Heart left ventricle (tissue), 16 donors: ENCODE measurements around the gene ASCC2. TPM values are rescaled to one million over a fixed set of nuclear protein-coding genes. Genes with fewer than 3 reads are reported as not detected.

Experiments
- ATAC-seq, 4 donors: fragments of 200-7000 bp; cut with Tn5 transposase; one replicate each; pipeline ENCODE4 v1.9.1; 2020 to 2022; ENCODE audit warnings: moderate library complexity in 4 of 4, mild to moderate bottlenecking in 3 of 4, moderate number of reproducible peaks in 1 of 4
- DNase-seq, 5 donors: peaks; one replicate each; pipeline ENCODE4 v3.0.0-alpha.2; 2020
- H3K27ac ChIP-seq, 12 donors: fragments of 200-600 bp; sonication (generic) in 4 of 12; one replicate each; pipeline versions ENCODE4 v1.5.0 to v1.8.0; 2016 to 2022; ENCODE audit warnings: mild to moderate bottlenecking in 2 of 12
- H3K27me3 ChIP-seq, 9 donors: fragments of 200-600 bp; sonication (generic) in 2 of 9; one replicate each; pipeline versions ENCODE4 v1.5.1 to v1.8.0; 2016 to 2022; ENCODE audit warnings: mild to moderate bottlenecking in 3 of 9
- H3K36me3 ChIP-seq, 9 donors: fragments of 200-600 bp; sonication (generic) in 2 of 9; one replicate each; pipeline versions ENCODE4 v1.5.0 to v1.8.0; 2018 to 2022; ENCODE audit warnings: mild to moderate bottlenecking in 2 of 9
- H3K4me1 ChIP-seq, 12 donors: fragments of 200-600 bp; sonication (generic) in 4 of 12; one replicate each; pipeline versions ENCODE4 v1.5.0 to v1.8.0; 2016 to 2022; ENCODE audit warnings: mild to moderate bottlenecking in 3 of 12
- H3K4me3 ChIP-seq, 12 donors: fragments of 200-600 bp; sonication (generic) in 4 of 12; one replicate each; pipeline versions ENCODE4 v1.5.0 to v1.8.0; 2017 to 2022; ENCODE audit warnings: mild to moderate bottlenecking in 9 of 12, moderate library complexity in 4 of 12
- H3K9me3 ChIP-seq, 12 donors: fragments of 200-600 bp; sonication (generic) in 4 of 12; one replicate each; pipeline versions ENCODE4 v1.5.0 to v1.8.0; 2016 to 2022; ENCODE audit warnings: mild to moderate bottlenecking in 1 of 12
- POLR2A ChIP-seq, 2 donors: fragments of 450-650 bp; IDR thresholded peaks; one replicate each; pipeline ENCODE4 v1.6.1; 2017; ENCODE audit warnings: antibody characterized with exemption in 2 of 2, mild to moderate bottlenecking in 2 of 2, moderate library complexity in 2 of 2
- WGBS, 4 donors: extraction: QIAGEN DNeasy Blood & Tissue Kit in 2 of 4; methylation state at CpG; one replicate each; pipeline versions ENCODE4 v1.1.5 to v1.1.7; 2013 to 2018; 5-methylcytosine and 5-hydroxymethylcytosine counted together
- intact Hi-C, 10 donors: fragments of 100-400 bp; cut with DNase I; formaldehyde crosslinking; loops; one replicate each; pipeline versions ENCODE4 v1.11.1 to v1.14.2; 2022
- polyA plus RNA-seq, 2 donors: library from polyadenylated mRNA; stranded (reverse); fragments of 200-250 nt; gene quantifications; one replicate each; pipeline ENCODE4 v1.2.3, GENCODE V29; 2013
- total RNA-seq, 9 donors: library from RNA; depleted of rRNA in 2 of 9; stranded (reverse); fragments of >200 nt in 2 of 9; fragmentation: NEBNext Ultra II Directional in 3 of 9; extraction: Animal tissue kit (Norgen Biotek cat#: 25700) in 3 of 9; gene quantifications; one replicate each; pipeline versions ENCODE4 v1.1.0 to v1.2.4, GENCODE V29; 2016 to 2023
- TF ChIP-seq, protein P1 (sequence below), 12 donors: fragments of 200-600 bp; sonication (generic) in 4 of 12; IDR thresholded peaks; one replicate each; pipeline versions ENCODE4 v1.5.0 to v1.8.0; 2018 to 2022; ENCODE audit warnings: antibody characterized with exemption in 12 of 12, mild to moderate bottlenecking in 5 of 12
- donor health status: ischemic (EF 13 %, LVEDD 7.1; RV severe dilation, severe dysfunction).
- donor health status: healthy with polysubstance abuse.
- donor health status: DM: no; HTN: yes; CAD: no.
- donor health status: DM: no; HTN: no; CAD: no.
- donor health status: ischemic (EF 25% LVEDD 6.9; RV normal size, moderate dysfunction).
- donor health status: ischemic (EF 25% LVEDD 5.7; RV mildly dilated, moderate dysfunction).
- donor health status: healthy.
- donor health status: DM: yes; HTN: yes; CAD: no.
- donor health status: ischemic (EF 35%, LVEDD 5.7; RV mildly dilated, moderate dysfunction).
- donor health status: nonischemic (EF 11% LVEDD 7.7; RV severe dilation, severe dysfunction).
- donor health status: DM: yes; HTN: yes; CAD: no.
- donor health status: PGD.
- donor health status: ischemic (EF 29% LVEDD 5.4; RV normal size, mild dysfunction).
- donor health status: nonischemic (EF 23%, LVEDD 6.1; RV moderate dilation, normal function).

Gene ASCC2
- total and polyA plus RNA-seq, 11 donors: 23.6 to 77.1 (median 36.7) TPM

DNA sequence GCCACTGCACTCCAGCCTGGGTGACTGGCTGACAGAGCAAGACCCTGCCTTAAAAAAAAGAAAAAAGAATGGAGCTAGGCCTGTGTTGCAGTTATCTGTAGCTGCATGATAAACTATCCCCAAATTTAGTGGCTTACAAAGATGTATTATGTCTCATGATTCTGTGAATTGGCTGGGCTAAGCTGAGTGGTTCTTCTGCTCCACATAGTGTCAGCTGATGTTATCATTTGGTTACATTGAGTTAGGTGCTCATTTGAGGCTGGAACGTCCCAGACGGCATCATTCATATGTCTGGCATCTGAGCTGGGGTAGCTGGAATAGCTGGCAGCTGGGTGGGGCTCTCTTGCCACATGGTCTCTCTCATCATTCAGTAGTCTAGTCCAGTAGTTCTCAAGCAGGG lies 8.2 kb upstream of the ASCC2 start:
- WGBS, 4 donors: 91 to 96% (median 94%) methylated on average over 2 of the region's 2 CpGs
- H3K4me3 ChIP-seq: no peak overlapping the region
- ATAC-seq (no peak), DNase-seq (no peak)
- peaks cover 0 to 11% (median 0%) of the 10 kb centered on the region in 12 donors for H3K9me3 ChIP-seq
- no peaks in the 10 kb centered on the region for H3K27me3 ChIP-seq
- H3K4me1 ChIP-seq: peaks cover 0 to 7% (median 0%) of the 10 kb centered on the region in 12 donors
- no peak overlapping the region for H3K27ac ChIP-seq
- H3K36me3 ChIP-seq: no peaks in the 10 kb centered on the region
- TF ChIP-seq, protein P1, sequence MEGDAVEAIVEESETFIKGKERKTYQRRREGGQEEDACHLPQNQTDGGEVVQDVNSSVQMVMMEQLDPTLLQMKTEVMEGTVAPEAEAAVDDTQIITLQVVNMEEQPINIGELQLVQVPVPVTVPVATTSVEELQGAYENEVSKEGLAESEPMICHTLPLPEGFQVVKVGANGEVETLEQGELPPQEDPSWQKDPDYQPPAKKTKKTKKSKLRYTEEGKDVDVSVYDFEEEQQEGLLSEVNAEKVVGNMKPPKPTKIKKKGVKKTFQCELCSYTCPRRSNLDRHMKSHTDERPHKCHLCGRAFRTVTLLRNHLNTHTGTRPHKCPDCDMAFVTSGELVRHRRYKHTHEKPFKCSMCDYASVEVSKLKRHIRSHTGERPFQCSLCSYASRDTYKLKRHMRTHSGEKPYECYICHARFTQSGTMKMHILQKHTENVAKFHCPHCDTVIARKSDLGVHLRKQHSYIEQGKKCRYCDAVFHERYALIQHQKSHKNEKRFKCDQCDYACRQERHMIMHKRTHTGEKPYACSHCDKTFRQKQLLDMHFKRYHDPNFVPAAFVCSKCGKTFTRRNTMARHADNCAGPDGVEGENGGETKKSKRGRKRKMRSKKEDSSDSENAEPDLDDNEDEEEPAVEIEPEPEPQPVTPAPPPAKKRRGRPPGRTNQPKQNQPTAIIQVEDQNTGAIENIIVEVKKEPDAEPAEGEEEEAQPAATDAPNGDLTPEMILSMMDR (IDR thresholded peaks at IDR 0.05): no peak
- no peak for TF ChIP-seq POLR2A (IDR thresholded peaks at IDR 0.05)
- intact Hi-C loops: no loop called here

DNA sequence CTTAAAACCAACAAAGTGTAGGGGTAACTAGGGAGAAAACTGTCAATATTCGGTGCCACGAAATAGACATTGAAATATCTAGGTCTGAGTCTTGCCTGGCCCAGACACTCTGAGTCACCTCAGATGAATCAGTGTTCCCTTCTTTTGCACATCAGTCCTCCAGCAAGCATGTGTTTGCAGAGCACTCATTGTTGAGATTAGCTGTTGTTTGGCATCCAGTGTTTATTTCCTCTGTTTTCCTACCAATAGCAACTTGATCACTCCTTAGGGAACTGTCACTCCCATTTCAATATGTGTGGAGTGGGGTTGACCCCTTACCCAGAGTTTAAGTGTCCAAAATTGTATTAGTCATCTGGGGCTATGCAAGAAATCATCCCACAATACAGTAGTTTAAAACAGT lies 4.7 kb upstream of the ASCC2 start:
- peak overlapping the region in 5 of 12 donors; percentile 0 to 56 (median 16) for H3K27ac ChIP-seq
- H3K4me3 ChIP-seq: no peak overlapping the region
- H3K4me1 ChIP-seq: peaks cover 0 to 12% (median 5%) of the 10 kb centered on the region in 12 donors
- TF ChIP-seq, protein P1 (IDR thresholded peaks at IDR 0.05): no peak
- no peak for TF ChIP-seq POLR2A (IDR thresholded peaks at IDR 0.05)
- ATAC-seq: peak in 3 of 4 donors; percentile 12 to 64 (median 27)
- 53 to 74% (median 56%) methylated on average over 2 of the region's 2 CpGs for WGBS, 4 donors
- no peak for DNase-seq
- intact Hi-C loops: loop anchor here in 1 of 10 donors (5.0 kb wide), 1 partner anchor 155 kb away; no protein-coding TSS in a partner anchor
- no peaks in the 10 kb centered on the region for H3K27me3 ChIP-seq
- peaks cover 0 to 11% (median 0%) of the 10 kb centered on the region in 12 donors for H3K9me3 ChIP-seq
- H3K36me3 ChIP-seq: no peaks in the 10 kb centered on the region

DNA sequence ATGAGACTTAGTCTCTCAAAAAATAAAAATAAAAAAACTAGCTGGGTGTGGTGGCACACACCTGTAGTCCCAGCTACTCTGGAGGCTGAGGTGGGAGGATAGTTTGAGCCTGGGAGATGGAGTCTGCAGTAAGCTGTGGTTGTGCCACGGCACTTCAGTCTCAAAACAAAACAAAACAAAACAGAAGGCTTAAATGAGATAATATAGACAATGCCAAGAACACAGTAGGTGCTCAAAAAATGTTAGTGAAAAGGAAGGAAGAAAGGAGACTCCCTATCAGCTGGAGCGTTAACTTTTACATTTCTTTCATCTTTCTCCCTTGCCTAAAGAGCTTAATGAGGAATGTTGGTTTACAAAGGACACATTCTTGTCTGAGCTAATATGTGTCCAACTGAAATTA lies 4.1 kb upstream of the ASCC2 start:
- TF ChIP-seq POLR2A (IDR thresholded peaks at IDR 0.05): no peak
- TF ChIP-seq, protein P1 (IDR thresholded peaks at IDR 0.05): no peak
- no peaks in the 10 kb centered on the region for H3K27me3 ChIP-seq
- 70 to 83% (median 78%) methylated on average over 2 of the region's 2 CpGs for WGBS, 4 donors
- DNase-seq (no peak), ATAC-seq (no peak)
- H3K27ac ChIP-seq: peak overlapping the region in 5 of 12 donors; percentile 0 to 56 (median 13)
- no peaks in the 10 kb centered on the region for H3K36me3 ChIP-seq
- peaks cover 0 to 17% (median 9%) of the 10 kb centered on the region in 12 donors for H3K4me1 ChIP-seq
- peaks cover 0 to 11% (median 0%) of the 10 kb centered on the region in 12 donors for H3K9me3 ChIP-seq
- intact Hi-C loops: loop anchor here in 1 of 10 donors (5.0 kb wide), 1 partner anchor 155 kb away; no protein-coding TSS in a partner anchor
- no peak overlapping the region for H3K4me3 ChIP-seq

DNA sequence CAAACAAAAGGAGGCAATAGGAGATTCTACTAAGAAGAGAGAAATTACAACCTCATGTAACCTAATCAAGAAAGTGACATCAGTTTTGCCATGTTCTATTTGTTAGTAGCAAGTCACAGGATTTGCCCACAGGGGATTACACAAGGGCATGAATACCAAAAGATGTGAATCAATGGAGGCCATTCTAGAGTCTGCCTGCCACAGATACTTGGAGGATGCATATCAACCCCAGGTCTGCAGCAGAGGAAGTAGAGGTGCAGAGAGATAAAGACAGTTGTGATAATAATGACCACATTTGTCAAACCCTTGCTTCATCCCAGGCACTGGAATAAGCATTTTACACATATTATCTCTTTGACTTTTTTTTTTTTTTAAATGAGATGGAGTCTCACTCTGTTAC lies 2.4 kb upstream of the ASCC2 start:
- peaks cover 0 to 33% (median 19%) of the 10 kb centered on the region in 12 donors for H3K4me1 ChIP-seq
- H3K36me3 ChIP-seq: peaks cover 0 to 6% (median 0%) of the 10 kb centered on the region in 9 donors
- no peak overlapping the region for H3K4me3 ChIP-seq
- TF ChIP-seq, protein P1 (IDR thresholded peaks at IDR 0.05): no peak
- no peak for TF ChIP-seq POLR2A (IDR thresholded peaks at IDR 0.05)
- H3K27ac ChIP-seq: no peak overlapping the region
- no peaks in the 10 kb centered on the region for H3K9me3 ChIP-seq
- ATAC-seq (no peak), DNase-seq (no peak)
- H3K27me3 ChIP-seq: no peaks in the 10 kb centered on the region
- intact Hi-C loops: loop anchor here in 1 of 10 donors (5.0 kb wide), 1 partner anchor 157 kb away; no protein-coding TSS in a partner anchor
